Fibroblast of lung (primary cell): ENCODE results near the gene FAM161B. TPM values are rescaled to one million over a fixed set of nuclear protein-coding genes. Genes with fewer than 3 reads are reported as not detected.

Experiments used
- DNase-seq, 2 donors: peaks; one replicate each; pipeline versions ENCODE4 v3.0.0 to v3.0.0-alpha.2; 2010; ENCODE audit warnings: low read depth in 2 of 2
- H2AFZ ChIP-seq: 2 replicates; pipeline ENCODE4 v1.5.1; 2012; ENCODE audit warnings: low read length, control low read depth, inconsistent platforms
- H3K27ac ChIP-seq: 2 replicates; pipeline ENCODE4 v1.5.1; 2011; ENCODE audit warnings: low read length, control low read depth; ENCODE audit not compliant: insufficient read depth
- H3K27me3 ChIP-seq: 2 replicates; pipeline ENCODE4 v1.5.1; 2011; ENCODE audit warnings: mild to moderate bottlenecking, low read length; ENCODE audit not compliant: control insufficient read depth, insufficient read depth
- H3K36me3 ChIP-seq: 2 replicates; pipeline ENCODE4 v1.5.1; 2011; ENCODE audit warnings: low read length; ENCODE audit not compliant: control insufficient read depth, insufficient read depth
- H3K4me1 ChIP-seq: 2 replicates; pipeline ENCODE4 v1.5.1; 2011; ENCODE audit warnings: low read length; ENCODE audit not compliant: control insufficient read depth, insufficient read depth; ENCODE audit errors: extremely low read depth
- H3K4me2 ChIP-seq: 2 replicates; pipeline ENCODE4 v1.5.1; 2011; ENCODE audit warnings: low read length, control low read depth; ENCODE audit not compliant: insufficient read depth; ENCODE audit errors: extremely low read depth
- H3K4me3 ChIP-seq, 4 experiments: fragments of 200-600 bp in 1 of 4; sonication (generic) in 1 of 4; replicated peaks in 1 of 4; 2 replicates each; pipeline ENCODE4 v1.5.1; 2011 to 2016; ENCODE audit warnings: low read length in 4 of 4, low read depth in 3 of 4, mild to moderate bottlenecking in 3 of 4, control low read depth in 2 of 4, inconsistent platforms in 1 of 4, mixed read lengths in 1 of 4; ENCODE audit not compliant: insufficient read depth in 1 of 4; ENCODE audit errors: control extremely low read depth in 1 of 4
- H3K79me2 ChIP-seq: 2 replicates; pipeline ENCODE4 v1.5.1; 2012; ENCODE audit warnings: mild to moderate bottlenecking, low read length, inconsistent platforms; ENCODE audit not compliant: control insufficient read depth, insufficient read depth
- H3K9ac ChIP-seq: 2 replicates; pipeline ENCODE4 v1.5.1; 2011; ENCODE audit warnings: mild to moderate bottlenecking, low read length, control low read depth; ENCODE audit not compliant: insufficient read depth
- H3K9me3 ChIP-seq: 2 replicates; pipeline ENCODE4 v1.5.1; 2012; ENCODE audit warnings: low read depth, low read length; ENCODE audit not compliant: control insufficient read depth, insufficient read depth
- H4K20me1 ChIP-seq: 2 replicates; pipeline ENCODE4 v1.5.1; 2011; ENCODE audit warnings: low read length; ENCODE audit not compliant: control insufficient read depth, insufficient read depth; ENCODE audit errors: extremely low read depth
- CTCF ChIP-seq, 2 donors: IDR thresholded peaks in 1 of 2; conservative IDR thresholded peaks in 1 of 2; 1 replicate in 1 of 2; 2 replicates in 1 of 2; pipeline ENCODE4 v1.5.1; 2011 to 2012; ENCODE audit warnings: low read length in 2 of 2, control low read depth in 1 of 2, inconsistent platforms in 1 of 2, low read depth in 1 of 2, mild to moderate bottlenecking in 1 of 2
- EZH2 ChIP-seq: IDR thresholded peaks from 2 replicates; pipeline ENCODE4 v1.5.1; 2012; ENCODE audit warnings: low read length, control low read depth, mild to moderate bottlenecking; ENCODE audit errors: missing control alignments
- polyA plus RNA-seq, 2 donors: library from polyadenylated mRNA; depleted of rRNA in 1 of 2; stranded (reverse) in 1 of 2; unstranded in 1 of 2; fragments of >200 nt; gene quantifications; 2 replicates each; pipeline ENCODE4 v1.2.1, GENCODE V29; 2011 to 2012; ENCODE audit warnings: missing spikeins in 1 of 2
- total RNA-seq: library from RNA; depleted of rRNA; stranded (reverse); fragments of >200 nt; gene quantifications from 2 replicates; pipeline ENCODE4 v1.2.1, GENCODE V29; 2014

FAM161B gene
- total and polyA plus RNA-seq, 2 donors (not counting 1 experiment from before 2014, with no cell fraction given): 3.7 to 5.3 TPM

- no peaks in the 10 kb centered on the region for H3K27me3 ChIP-seq
- no peak overlapping the region for H3K4me3 ChIP-seq
- H3K9me3 ChIP-seq: no peaks in the 10 kb centered on the region
- H3K4me2 ChIP-seq: no peak overlapping the region
- no peak overlapping the region for H3K9ac ChIP-seq
- no peak for DNase-seq
- no peak overlapping the region for H2AFZ ChIP-seq
- no peaks in the 10 kb centered on the region for H3K4me1 ChIP-seq
- no peak for TF ChIP-seq CTCF (conservative IDR thresholded peaks at IDR 0.05 in 1 of 2, IDR thresholded peaks at IDR 0.05 in 1 of 2; ENCODE audit: low read depth in 1 of 2, low read length in 2 of 2)
- H3K79me2 ChIP-seq: peaks cover 3% of the 10 kb centered on the region
- no peak overlapping the region for H3K27ac ChIP-seq
- H4K20me1 ChIP-seq: no peaks in the 10 kb centered on the region
- peaks cover 6% of the 10 kb centered on the region for H3K36me3 ChIP-seq
Observed at GRCh38 chr14:73953731-73954130, 3.8 kb upstream of the FAM161B start.

- no peaks in the 10 kb centered on the region for H3K27me3 ChIP-seq
- peaks cover 8% of the 10 kb centered on the region for H3K4me1 ChIP-seq
- no peaks in the 10 kb centered on the region for H3K9me3 ChIP-seq
- no peak for DNase-seq
- TF ChIP-seq EZH2 (no peak), CTCF (conservative IDR thresholded peaks at IDR 0.05 in 1 of 2, IDR thresholded peaks at IDR 0.05 in 1 of 2; ENCODE audit: low read depth in 1 of 2, low read length in 2 of 2) (no peak)
- no peaks in the 10 kb centered on the region for H4K20me1 ChIP-seq
- peaks cover 9% of the 10 kb centered on the region for H3K36me3 ChIP-seq
- H3K27ac ChIP-seq: no peak overlapping the region
- no peak overlapping the region for H2AFZ ChIP-seq
- H3K79me2 ChIP-seq: no peaks in the 10 kb centered on the region
- H3K9ac ChIP-seq: no peak overlapping the region
- H3K4me2 ChIP-seq: no peak overlapping the region
- H3K4me3 ChIP-seq: no peak overlapping the region
Observed at GRCh38 chr14:73945159-73945670, 4.7 kb downstream of the FAM161B start.

GRCh38 chr14:73944432-73945158, 5.3 kb downstream of the FAM161B start:
- H3K4me3 ChIP-seq: no peak overlapping the region
- no peak overlapping the region for H3K9ac ChIP-seq
- no peak overlapping the region for H2AFZ ChIP-seq
- no peaks in the 10 kb centered on the region for H3K9me3 ChIP-seq
- no peak overlapping the region for H3K4me2 ChIP-seq
- no peak for TF ChIP-seq EZH2
- no peak for TF ChIP-seq CTCF (conservative IDR thresholded peaks at IDR 0.05 in 1 of 2, IDR thresholded peaks at IDR 0.05 in 1 of 2; ENCODE audit: low read depth in 1 of 2, low read length in 2 of 2)
- DNase-seq: no peak
- H3K36me3 ChIP-seq: peaks cover 9% of the 10 kb centered on the region
- H3K4me1 ChIP-seq: peaks cover 8% of the 10 kb centered on the region
- H3K27ac ChIP-seq: no peak overlapping the region
- no peaks in the 10 kb centered on the region for H3K79me2 ChIP-seq
- H4K20me1 ChIP-seq: no peaks in the 10 kb centered on the region
- H3K27me3 ChIP-seq: no peaks in the 10 kb centered on the region
